ENCODE results near the gene CMBL. TPM values are rescaled to one million over a fixed set of nuclear protein-coding genes. Genes with fewer than 3 reads are reported as not detected.
A peak's percentile ranks its signal among the peaks of the same experiment; 100 is the strongest.

The CMBL gene
- total RNA-seq, result 20.0 to 27.5 TPM (median 20.5 TPM) in 3 replicates
- long read RNA-seq, transcript CMBL-201 (6 exons, 2,335 nt), result major isoform, 26 of 31 reads
- long read RNA-seq, partial matches to known transcripts, result 2 of 31 reads
- long read RNA-seq, other reads (novel, unspliced or antisense), result 3 of 31 reads

- H3K27ac Mint-ChIP-seq (ENCODE audit: unreplicated experiment), result peak within 1 kb of the TSS; percentile 90
- peak within 1 kb of the TSS; percentile 90 for H3K4me3 Mint-ChIP-seq (ENCODE audit: unreplicated experiment)
- H3K4me1 Mint-ChIP-seq (ENCODE audit: low read depth), result peaks cover 54% of the 10 kb centered on the region
Measured at GRCh38 chr5:10307206-10308148, at the start of gene CMBL. TSS of gene CMBL (minus strand) at chr5:10307902. CDS start at chr5:10290762, 17,140 bp downstream.

DNA sequence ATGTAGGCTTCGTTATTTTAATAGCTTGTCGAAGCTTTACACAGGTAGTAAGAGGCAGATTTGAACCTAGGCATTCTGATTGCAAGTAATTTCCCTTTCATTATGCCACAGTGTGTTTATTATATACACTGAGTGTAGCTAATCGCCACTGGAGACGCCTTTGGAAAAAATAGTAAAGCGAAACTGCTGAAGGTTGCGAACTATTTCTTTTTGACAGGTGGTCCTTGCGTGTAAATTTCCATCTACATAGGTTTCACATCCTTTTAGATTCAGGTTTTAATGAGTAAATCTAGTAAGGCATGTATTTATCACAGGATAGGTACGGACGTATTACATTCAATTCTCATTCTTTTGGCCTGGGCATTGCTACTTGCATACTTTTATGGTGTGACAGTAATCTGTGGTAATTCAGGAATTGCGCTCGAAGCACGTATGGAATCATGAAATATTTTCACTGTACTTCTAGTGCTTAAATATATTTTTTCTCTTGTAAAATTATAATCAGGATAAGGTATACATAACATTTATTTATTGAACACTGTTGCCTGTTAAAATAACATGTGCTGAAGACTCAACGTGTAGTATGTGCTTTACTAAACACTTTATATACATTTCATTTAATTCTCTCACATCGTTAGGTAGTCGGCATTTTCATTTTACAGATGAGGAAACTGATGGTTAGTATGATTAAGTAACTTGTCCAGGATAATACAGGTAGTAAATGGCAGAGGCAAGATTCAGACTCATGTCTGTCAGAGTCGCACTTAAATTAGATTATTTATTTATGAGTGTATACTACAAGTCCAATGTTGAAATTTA is 47.6 kb upstream of the CMBL start:
- Mint-ChIP-seq H3K36me3 (ENCODE audit: low read depth) (no peaks in the 10 kb centered on the region), H3K27me3 (ENCODE audit: low read depth) (no peaks in the 10 kb centered on the region), H3K4me1 (ENCODE audit: low read depth) (peaks cover 52% of the 10 kb centered on the region), H3K9me3 (ENCODE audit: low read depth) (no peaks in the 10 kb centered on the region), H3K4me3 (ENCODE audit: unreplicated experiment) (peak overlapping the region; percentile 97), H3K27ac (ENCODE audit: unreplicated experiment) (peak overlapping the region; percentile 99)
- DNase-seq (ENCODE audit: low spot score), result no peak
- TF ChIP-seq CTCF (IDR thresholded peaks at IDR 0.05), result no peak

More at GRCh38 chr5:10307206-10308148, at the start of gene CMBL:
- no peaks in the 10 kb centered on the region for H3K27me3 Mint-ChIP-seq (ENCODE audit: low read depth)
- DNase-seq (ENCODE audit: low spot score), result peak; percentile 88
- H3K36me3 Mint-ChIP-seq (ENCODE audit: low read depth), result no peaks in the 10 kb centered on the region
- no peak for TF ChIP-seq CTCF (IDR thresholded peaks at IDR 0.05)
- H3K9me3 Mint-ChIP-seq (ENCODE audit: low read depth), result peaks cover 3% of the 10 kb centered on the region

- no peak for DNase-seq (ENCODE audit: low spot score)
- Mint-ChIP-seq H3K27ac (ENCODE audit: unreplicated experiment) (peak overlapping the region; percentile 99), H3K4me1 (ENCODE audit: low read depth) (peaks cover 52% of the 10 kb centered on the region), H3K4me3 (ENCODE audit: unreplicated experiment) (peak overlapping the region; percentile 97), H3K27me3 (ENCODE audit: low read depth) (no peaks in the 10 kb centered on the region), H3K9me3 (ENCODE audit: low read depth) (no peaks in the 10 kb centered on the region), H3K36me3 (ENCODE audit: low read depth) (no peaks in the 10 kb centered on the region)
- no peak for TF ChIP-seq CTCF (IDR thresholded peaks at IDR 0.05)
Measured at GRCh38 chr5:10354048-10354872, 46.6 kb upstream of the CMBL start.

DNA sequence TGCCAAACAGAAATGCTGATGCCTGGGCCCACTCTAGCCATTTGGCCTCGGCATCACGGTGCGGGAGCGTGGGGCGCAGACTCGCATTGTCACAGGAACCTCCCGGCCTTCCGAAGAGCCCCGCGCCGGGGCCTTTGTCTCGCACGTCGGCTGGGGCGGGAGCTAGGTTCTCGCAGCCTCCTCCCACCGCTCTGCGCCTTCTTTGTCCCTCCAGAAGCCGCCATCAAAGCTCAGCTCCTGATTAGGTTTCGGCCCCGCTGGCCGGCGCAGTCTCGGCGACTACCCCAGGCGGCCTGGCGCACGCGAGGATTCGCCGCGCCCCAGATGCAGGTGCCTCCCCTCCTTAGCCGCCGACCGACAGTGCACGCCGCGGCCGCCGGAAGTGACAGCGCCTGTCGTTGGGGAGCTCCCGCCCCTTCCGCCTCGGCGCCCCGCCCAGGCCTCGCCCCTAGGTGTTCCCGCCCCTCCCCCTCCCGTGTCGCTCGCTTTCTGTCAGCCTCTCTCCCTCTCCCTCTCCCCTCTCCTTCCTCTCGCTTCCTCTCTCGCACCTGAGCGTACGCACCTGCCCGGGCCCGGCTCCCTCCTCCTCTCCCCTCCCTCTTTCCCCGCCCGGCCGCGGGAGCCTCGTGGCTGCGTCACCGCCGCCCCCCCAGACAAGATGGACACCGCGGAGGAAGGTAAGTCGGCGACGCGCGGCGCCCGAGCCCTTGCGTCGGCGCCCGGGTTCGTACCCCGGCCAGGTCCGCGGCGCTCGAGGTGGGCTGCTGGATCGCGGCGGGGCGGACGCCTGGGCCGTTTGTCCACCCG is 45.7 kb upstream of the CMBL start, which contains the start of gene MARCHF6:
Gene MARCHF6 (plus strand): TSS at position 455 of the 807 bp plus-strand sequence. CDS start 204 bp downstream, at position 659.
- Mint-ChIP-seq H3K4me1 (ENCODE audit: low read depth) (peaks cover 49% of the 10 kb centered on the region), H3K27ac (ENCODE audit: unreplicated experiment) (peak within 1 kb of the TSS; percentile 99), H3K4me3 (ENCODE audit: unreplicated experiment) (peak within 1 kb of the TSS; percentile 97), H3K36me3 (ENCODE audit: low read depth) (no peaks in the 10 kb centered on the region), H3K27me3 (ENCODE audit: low read depth) (no peaks in the 10 kb centered on the region), H3K9me3 (ENCODE audit: low read depth) (no peaks in the 10 kb centered on the region)
- no peak for TF ChIP-seq CTCF (IDR thresholded peaks at IDR 0.05)
- DNase-seq (ENCODE audit: low spot score), result peak; percentile 98
